H1 (cell line): Measurements from ENCODE around the gene CPTP. TPM values are rescaled to one million over a fixed set of nuclear protein-coding genes. Genes with fewer than 3 reads are reported as not detected.

Experiments
- CBX5 ChIP-seq: fragments of 300-800, 300-1000 bp; sonication (generic); IDR thresholded peaks from 2 replicates; pipeline ENCODE4 v1.7.1; 2016; ENCODE audit warnings: antibody characterized with exemption, low read length, low read depth
- NRF1 ChIP-seq: IDR thresholded peaks from 2 replicates; pipeline ENCODE4 v1.6.1; 2011; ENCODE audit warnings: mild to moderate bottlenecking, low read depth, low read length, improper control_type of control experiment
- SIRT6 ChIP-seq: IDR thresholded peaks from one replicate; pipeline ENCODE4 v1.7.1; 2012; ENCODE audit warnings: low read length, inconsistent platforms
- SP1 ChIP-seq: IDR thresholded peaks from 2 replicates; pipeline ENCODE4 v1.6.1; 2011; ENCODE audit warnings: low read depth, low read length
- TAF1 ChIP-seq: IDR thresholded peaks from 2 replicates; pipeline ENCODE4 v1.6.1; 2011; ENCODE audit warnings: mild to moderate bottlenecking, low read depth, low read length
- TEAD4 ChIP-seq: IDR thresholded peaks from 2 replicates; pipeline ENCODE4 v1.6.1; 2012; ENCODE audit warnings: low read depth, low read length, inconsistent platforms, mixed read lengths
- polyA plus RNA-seq, 7 experiments: library from polyadenylated mRNA; depleted of rRNA in 3 of 7; stranded (reverse) in 5 of 7; unstranded in 2 of 7; fragments of >200 nt in 5 of 7; fragments of 200-250 nt in 2 of 7; gene quantifications; 1 replicate in 5 of 7; 2 replicates in 1 of 7; 4 replicates in 1 of 7; pipeline versions ENCODE4 v1.2.1 to v1.2.3, GENCODE V29; 2011 to 2013; ENCODE audit warnings: missing spikeins in 2 of 7, mixed read lengths in 2 of 7
- total RNA-seq: library from RNA; stranded (reverse); fragmentation: NEBNext Ultra II Directional; extraction: Animal tissue kit (Norgen Biotek cat#: 25700); gene quantifications from 2 replicates; pipeline ENCODE4 v1.2.1, GENCODE V29; 2021
- TF ChIP-seq, protein P1 (sequence below): fragments of 300-600 bp; sonication (generic); IDR thresholded peaks from 2 replicates; pipeline ENCODE4 v1.7.1; 2012; ENCODE audit warnings: low read length, moderate library complexity, mild to moderate bottlenecking, inconsistent platforms; ENCODE audit not compliant: insufficient replicate concordance

CPTP gene
- total and polyA plus RNA-seq, 2 of the 8 experiments (the other 6 are each of a cell fraction or from before 2014, with no cell fraction given): 8.1 to 10.6 TPM

DNA sequence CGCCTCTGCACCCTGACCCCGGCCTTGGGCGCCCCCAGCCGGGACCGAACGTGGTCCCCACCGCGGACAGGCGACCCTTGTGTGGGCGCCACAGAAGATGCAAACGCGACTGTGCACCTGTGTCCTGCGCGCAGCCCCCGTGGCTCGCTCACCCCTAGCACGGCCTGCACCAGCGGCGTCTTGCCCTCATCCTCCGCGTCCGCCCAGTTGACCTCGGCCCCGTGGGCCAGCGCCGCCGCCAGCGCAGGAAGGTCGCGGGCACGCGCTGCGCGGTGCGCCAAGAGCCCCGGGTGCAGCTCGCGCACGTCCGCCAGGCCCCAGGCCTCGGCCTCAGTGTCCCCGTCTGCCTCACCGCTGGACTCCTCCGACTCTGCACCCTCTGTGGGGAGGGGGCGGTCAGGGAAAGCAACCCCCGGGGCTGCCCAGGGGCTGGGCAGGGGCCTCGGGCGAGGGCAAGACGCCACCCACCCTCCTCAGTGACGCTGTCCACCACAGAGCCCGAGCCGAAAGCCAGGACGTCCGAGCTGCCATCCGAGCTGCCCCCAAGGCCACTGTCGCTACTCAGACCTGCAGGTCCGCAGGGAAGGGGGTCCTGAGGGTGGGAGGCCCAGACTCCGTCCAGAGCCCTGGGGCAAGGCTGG lies 30.2 kb upstream of the CPTP start (continued):
- TF ChIP-seq, protein P1, sequence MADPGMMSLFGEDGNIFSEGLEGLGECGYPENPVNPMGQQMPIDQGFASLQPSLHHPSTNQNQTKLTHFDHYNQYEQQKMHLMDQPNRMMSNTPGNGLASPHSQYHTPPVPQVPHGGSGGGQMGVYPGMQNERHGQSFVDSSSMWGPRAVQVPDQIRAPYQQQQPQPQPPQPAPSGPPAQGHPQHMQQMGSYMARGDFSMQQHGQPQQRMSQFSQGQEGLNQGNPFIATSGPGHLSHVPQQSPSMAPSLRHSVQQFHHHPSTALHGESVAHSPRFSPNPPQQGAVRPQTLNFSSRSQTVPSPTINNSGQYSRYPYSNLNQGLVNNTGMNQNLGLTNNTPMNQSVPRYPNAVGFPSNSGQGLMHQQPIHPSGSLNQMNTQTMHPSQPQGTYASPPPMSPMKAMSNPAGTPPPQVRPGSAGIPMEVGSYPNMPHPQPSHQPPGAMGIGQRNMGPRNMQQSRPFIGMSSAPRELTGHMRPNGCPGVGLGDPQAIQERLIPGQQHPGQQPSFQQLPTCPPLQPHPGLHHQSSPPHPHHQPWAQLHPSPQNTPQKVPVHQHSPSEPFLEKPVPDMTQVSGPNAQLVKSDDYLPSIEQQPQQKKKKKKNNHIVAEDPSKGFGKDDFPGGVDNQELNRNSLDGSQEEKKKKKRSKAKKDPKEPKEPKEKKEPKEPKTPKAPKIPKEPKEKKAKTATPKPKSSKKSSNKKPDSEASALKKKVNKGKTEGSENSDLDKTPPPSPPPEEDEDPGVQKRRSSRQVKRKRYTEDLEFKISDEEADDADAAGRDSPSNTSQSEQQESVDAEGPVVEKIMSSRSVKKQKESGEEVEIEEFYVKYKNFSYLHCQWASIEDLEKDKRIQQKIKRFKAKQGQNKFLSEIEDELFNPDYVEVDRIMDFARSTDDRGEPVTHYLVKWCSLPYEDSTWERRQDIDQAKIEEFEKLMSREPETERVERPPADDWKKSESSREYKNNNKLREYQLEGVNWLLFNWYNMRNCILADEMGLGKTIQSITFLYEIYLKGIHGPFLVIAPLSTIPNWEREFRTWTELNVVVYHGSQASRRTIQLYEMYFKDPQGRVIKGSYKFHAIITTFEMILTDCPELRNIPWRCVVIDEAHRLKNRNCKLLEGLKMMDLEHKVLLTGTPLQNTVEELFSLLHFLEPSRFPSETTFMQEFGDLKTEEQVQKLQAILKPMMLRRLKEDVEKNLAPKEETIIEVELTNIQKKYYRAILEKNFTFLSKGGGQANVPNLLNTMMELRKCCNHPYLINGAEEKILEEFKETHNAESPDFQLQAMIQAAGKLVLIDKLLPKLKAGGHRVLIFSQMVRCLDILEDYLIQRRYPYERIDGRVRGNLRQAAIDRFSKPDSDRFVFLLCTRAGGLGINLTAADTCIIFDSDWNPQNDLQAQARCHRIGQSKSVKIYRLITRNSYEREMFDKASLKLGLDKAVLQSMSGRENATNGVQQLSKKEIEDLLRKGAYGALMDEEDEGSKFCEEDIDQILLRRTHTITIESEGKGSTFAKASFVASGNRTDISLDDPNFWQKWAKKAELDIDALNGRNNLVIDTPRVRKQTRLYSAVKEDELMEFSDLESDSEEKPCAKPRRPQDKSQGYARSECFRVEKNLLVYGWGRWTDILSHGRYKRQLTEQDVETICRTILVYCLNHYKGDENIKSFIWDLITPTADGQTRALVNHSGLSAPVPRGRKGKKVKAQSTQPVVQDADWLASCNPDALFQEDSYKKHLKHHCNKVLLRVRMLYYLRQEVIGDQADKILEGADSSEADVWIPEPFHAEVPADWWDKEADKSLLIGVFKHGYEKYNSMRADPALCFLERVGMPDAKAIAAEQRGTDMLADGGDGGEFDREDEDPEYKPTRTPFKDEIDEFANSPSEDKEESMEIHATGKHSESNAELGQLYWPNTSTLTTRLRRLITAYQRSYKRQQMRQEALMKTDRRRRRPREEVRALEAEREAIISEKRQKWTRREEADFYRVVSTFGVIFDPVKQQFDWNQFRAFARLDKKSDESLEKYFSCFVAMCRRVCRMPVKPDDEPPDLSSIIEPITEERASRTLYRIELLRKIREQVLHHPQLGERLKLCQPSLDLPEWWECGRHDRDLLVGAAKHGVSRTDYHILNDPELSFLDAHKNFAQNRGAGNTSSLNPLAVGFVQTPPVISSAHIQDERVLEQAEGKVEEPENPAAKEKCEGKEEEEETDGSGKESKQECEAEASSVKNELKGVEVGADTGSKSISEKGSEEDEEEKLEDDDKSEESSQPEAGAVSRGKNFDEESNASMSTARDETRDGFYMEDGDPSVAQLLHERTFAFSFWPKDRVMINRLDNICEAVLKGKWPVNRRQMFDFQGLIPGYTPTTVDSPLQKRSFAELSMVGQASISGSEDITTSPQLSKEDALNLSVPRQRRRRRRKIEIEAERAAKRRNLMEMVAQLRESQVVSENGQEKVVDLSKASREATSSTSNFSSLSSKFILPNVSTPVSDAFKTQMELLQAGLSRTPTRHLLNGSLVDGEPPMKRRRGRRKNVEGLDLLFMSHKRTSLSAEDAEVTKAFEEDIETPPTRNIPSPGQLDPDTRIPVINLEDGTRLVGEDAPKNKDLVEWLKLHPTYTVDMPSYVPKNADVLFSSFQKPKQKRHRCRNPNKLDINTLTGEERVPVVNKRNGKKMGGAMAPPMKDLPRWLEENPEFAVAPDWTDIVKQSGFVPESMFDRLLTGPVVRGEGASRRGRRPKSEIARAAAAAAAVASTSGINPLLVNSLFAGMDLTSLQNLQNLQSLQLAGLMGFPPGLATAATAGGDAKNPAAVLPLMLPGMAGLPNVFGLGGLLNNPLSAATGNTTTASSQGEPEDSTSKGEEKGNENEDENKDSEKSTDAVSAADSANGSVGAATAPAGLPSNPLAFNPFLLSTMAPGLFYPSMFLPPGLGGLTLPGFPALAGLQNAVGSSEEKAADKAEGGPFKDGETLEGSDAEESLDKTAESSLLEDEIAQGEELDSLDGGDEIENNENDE: no peak
- TF ChIP-seq TEAD4 (no peak), NRF1 (no peak), CBX5 (no peak), SIRT6 (no peak), SP1 (no peak), TAF1 (no peak)
- TF ChIP-seq, all 59 proteins: peak for 0
